RPMI7951 (cell line): Measurements from ENCODE around the gene PIGZ. TPM values are rescaled to one million over a fixed set of nuclear protein-coding genes. Genes with fewer than 3 reads are reported as not detected.
"Not testable (repeated sequence)": the region's sequence is repeated elsewhere in the genome, so short reads cannot be mapped to it uniquely, and the experiment has no call there.

ENCODE experiments used
- DNase-seq: peaks from one replicate; pipeline ENCODE4 v3.0.0-alpha.2; 2012; ENCODE audit warnings: low read depth
- total RNA-seq: library from RNA; depleted of rRNA; stranded (reverse); fragments of >200 nt; shearing (Covaris generic); gene quantifications from 2 replicates; pipeline ENCODE4 v1.2.3, GENCODE V29; 2014

The PIGZ gene
- total RNA-seq, 1 experiment from 2014 or later, result 2.8 TPM

DNA sequence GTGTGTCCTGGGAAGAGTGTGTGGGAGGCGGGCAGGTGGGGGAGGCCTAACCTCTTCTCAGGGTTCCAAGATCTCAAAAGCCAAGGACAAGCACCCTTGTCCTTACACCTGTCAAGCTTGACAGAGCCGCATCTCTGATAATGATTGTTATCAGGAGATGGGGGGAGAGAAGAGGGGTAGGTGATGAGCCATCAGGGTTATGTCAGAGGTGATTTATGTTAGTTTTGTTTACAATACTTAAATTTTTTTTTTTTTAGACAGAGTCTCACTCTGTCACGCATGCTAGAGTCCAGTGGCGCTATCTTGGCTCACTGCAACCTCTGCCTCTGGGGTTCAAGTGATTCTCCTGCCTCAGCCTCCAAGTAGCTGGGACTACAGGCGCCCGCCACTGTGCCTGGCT, 18.9 kb downstream of the PIGZ start:
- DNase-seq, result no peak

- no peak for DNase-seq
Measured at GRCh38 chr3:196949285-196949619, 19.4 kb downstream of the PIGZ start.

- no peak for DNase-seq
Measured at GRCh38 chr3:196948442-196949284, 20.0 kb downstream of the PIGZ start.

DNA sequence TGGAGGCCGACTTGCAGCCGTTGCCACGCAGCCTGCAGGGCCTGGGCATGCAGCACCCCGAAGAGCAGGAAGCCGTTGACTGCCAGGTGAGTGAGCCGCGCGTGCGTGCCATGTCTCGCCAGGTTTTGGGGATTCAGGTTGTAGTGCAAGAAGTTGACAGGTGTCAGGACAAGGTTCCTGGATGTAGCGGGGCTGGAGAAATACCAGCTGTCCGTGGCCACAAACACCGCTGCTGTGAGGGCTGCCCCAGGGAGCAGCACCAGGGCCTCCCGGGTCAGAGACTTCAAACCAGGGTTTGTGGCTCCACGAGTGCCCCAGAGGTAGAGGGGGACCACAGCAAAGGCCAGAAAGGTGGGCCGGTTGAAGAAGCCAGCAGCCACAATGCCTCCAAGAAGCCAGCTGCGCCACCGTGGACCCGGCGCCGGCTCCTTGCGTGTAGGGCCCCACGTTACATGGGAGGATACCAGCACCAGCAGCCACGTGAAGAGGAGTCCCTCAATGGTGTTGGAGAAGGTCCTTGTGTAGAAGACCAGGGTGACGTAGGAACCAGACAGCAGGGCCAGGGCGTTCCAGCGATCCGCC, 20.7 kb downstream of the PIGZ start:
- no peak for DNase-seq

DNA sequence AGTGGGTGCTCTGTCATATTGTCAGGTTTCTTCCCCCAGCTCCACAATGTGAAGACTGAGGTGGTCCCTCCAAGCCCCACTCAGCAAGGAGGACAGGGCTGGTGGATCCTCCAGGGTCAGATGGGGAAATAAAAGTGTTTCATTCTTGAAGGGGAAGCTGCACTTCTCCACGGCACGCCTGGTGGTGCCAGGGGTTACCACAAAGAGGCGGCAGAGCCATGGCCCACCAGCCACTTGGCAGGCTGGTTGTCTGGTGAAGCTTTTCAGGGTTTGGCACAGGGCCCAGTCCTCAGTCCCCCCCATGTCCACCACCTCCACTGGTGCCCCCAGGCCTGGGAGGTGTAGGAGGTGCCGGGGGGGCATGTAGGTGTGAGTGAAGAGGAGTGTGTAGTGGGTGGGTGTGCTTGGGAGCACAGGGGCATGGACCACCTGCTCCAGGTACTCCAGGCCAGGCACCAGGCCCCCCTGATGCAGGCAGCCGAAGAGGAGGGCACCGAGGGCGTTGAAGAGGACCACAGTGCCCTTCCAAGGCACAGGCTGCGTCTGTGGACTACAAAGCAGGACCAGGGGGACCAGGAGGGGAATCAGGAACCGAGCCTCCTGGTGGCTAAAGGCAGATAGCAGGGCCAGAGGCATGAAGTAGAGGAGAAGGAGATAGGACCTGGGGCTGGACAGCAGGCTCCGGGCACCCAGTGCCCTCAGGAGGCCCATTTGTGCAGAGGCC, 21.3 kb downstream of the PIGZ start:
- DNase-seq, result no peak

GRCh38 chr3:196944037-196944790, 24.4 kb downstream of the PIGZ start:
- not testable (repeated sequence) for DNase-seq

DNA sequence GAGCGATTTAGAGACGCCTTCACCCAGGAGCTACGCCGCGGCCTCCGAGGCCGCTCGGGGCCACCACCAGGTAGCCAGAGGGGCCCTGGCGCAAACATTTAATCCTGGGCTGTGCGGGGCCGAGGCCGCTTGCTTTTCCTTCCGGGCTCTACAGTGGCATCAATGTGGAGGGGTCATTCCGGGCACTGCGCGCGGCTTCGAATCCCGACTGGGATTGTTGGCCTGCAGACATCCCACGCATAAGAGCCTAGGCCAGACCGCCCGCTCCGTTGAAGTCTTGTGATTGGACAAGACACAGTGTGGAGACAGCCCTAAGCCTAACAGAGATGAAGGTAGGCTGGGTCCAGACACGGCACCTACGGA, 25.7 kb downstream of the PIGZ start:
- DNase-seq, result peak; percentile 10

GRCh38 chr3:196942226-196942914, 26.3 kb downstream of the PIGZ start, which contains the start of gene NCBP2:
Gene NCBP2 (minus strand): TSS chr3:196942528. CDS start chr3:196942503, 25 bp downstream.
- peak; percentile 97 for DNase-seq

- peak; percentile 58 for DNase-seq
Measured at GRCh38 chr3:196941729-196942225, 26.9 kb downstream of the PIGZ start.

- DNase-seq, result no peak
Measured at GRCh38 chr3:196938576-196938975, 30.1 kb downstream of the PIGZ start.

- peak; percentile 10 for DNase-seq
Measured at GRCh38 chr3:196938124-196938523, 30.5 kb downstream of the PIGZ start.

DNA sequence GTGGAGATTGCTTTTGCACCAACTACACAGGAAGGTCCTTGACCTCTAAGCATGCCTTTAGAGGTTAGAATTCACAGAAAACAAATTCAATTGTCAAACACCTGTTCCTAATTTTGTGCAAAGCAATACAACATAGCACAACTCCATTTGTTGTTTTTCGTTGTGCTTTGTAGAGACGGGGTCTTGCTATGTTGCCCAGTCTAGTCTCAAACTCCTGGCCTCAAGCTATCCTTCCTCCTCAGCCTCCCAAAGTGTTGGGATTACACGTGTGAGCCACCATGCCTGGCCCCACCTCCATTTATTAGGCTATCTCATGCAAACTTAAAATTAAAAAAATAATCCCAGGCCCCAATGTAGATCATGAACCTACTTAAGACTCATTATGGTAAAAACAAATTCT, 32.3 kb downstream of the PIGZ start:
- DNase-seq, result no peak

DNA sequence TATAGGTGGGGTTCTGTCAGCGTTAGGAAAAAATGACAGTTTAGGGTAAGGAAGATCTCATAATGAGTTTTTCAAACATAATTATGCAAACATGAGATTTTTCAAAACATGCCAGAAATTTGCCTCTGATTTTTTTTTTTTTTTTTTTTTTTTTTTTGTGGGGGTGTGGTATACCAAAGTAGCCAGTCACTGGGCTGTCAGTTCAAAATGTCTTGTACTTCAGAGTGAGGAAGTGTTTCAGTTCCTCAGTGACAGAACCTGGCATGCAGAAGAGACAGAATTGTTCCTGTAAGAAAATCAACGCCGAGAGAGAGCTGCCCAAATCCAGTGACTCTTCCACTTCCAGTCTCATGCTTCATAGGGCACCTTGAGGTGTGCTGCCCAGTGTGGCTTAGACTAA, 36.0 kb downstream of the PIGZ start:
- no peak for DNase-seq

GRCh38 chr3:196931828-196932587, 36.6 kb downstream of the PIGZ start:
- no peak for DNase-seq

DNA sequence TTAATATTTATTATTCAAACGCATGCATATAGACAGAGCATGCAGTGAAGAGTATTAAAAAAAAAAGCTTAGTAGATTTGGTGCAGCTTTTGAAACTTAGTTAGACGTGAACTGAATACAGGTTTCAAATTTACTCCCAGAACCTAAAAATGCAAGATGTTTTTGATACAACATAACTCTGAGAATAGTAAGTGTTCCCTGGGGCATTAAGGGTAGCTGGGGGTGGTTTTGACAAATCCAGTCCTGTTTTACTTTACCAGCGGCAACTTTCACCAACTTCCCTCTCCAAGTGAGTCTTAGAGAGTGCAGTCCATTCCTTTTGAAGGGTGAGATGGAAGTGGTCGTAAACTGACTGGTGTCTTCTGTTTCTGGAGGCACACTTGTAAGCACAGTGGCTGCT, 37.5 kb downstream of the PIGZ start:
- no peak for DNase-seq

DNA sequence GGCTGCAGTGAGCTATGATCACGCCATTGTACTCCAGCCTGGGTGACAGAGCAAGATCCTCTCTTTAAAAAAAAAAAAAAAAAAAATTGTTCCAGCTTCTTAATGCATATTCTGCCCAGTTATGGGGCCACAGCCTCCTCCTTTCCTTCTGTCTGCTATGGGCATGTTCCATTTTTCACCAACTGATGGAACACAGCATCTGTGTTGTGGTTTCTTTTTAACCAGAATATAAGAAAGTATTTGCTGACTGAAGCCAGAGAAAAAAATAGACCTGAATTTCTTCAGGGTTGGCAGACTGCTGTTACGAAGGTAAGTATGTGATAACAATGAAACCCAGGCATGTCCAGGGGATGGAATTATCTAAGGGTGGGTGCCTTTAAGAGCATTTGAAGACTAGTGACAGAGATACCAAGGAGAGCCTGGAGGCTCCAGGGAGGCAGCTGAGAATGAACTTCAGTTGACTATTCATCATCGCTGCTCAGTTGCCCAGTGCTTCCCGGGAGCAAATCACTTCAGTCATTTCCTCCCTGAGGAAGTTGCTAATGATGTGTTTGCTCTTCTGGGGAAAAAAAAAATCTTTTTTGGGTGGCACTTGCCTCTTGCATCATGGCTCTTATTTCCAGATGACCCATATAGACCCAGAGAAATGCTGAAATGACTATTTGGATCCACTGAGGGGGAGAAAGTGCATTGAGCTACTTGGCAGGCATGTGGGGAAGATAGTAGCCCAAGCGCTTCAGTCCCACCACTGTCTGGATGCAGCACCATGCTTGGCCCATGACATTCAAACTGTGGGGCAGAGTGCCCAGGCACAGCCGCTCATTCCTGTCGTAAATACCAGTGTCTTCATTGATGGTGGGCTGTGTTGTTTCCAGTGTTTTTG, 40.8 kb downstream of the PIGZ start:
- no peak for DNase-seq

GRCh38 chr3:196920733-196921132, 47.9 kb downstream of the PIGZ start:
- DNase-seq, result no peak

DNA sequence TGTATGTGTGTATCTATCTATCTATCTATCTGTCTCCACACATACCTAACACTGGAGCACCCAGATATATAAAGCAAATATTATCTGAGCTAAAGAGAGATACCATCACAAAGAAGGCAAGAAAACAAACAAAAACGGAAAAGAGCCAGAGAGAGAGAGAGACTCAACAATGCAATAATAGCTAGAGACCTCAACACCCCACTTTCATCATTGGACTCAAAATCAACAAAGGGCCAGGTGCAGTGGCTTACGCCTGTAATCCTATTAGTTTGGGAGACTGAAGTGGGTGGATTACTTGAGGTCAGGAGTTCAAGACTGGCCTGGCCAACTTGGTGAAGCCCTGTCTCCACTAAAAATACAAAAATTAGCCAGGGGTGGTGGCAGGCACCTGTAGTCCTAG, 49.7 kb downstream of the PIGZ start:
- no peak for DNase-seq

DNA sequence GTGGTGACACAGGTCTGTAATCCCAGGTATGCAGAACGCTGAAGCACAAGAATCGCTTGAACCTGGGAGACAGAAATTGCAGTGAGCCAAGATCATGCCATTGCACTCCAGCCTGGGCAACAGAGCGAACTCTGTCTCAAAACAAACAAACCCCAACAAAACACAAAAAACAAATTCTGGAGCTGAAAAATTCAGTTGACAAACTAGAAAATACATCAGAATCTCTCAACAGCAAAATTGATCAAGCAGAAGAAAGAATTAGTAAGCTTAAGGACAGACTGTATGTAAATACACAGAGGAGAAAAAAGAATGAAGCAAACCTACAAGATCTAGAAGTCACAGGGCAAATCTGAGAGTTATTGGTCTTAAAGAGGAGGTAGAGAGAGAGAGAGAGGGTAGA, 51.6 kb downstream of the PIGZ start:
- no peak for DNase-seq

- DNase-seq, result no peak
Measured at GRCh38 chr3:196916221-196916620, 52.4 kb downstream of the PIGZ start.
